ENCODE measurements around the gene SLC35D2.

DNA sequence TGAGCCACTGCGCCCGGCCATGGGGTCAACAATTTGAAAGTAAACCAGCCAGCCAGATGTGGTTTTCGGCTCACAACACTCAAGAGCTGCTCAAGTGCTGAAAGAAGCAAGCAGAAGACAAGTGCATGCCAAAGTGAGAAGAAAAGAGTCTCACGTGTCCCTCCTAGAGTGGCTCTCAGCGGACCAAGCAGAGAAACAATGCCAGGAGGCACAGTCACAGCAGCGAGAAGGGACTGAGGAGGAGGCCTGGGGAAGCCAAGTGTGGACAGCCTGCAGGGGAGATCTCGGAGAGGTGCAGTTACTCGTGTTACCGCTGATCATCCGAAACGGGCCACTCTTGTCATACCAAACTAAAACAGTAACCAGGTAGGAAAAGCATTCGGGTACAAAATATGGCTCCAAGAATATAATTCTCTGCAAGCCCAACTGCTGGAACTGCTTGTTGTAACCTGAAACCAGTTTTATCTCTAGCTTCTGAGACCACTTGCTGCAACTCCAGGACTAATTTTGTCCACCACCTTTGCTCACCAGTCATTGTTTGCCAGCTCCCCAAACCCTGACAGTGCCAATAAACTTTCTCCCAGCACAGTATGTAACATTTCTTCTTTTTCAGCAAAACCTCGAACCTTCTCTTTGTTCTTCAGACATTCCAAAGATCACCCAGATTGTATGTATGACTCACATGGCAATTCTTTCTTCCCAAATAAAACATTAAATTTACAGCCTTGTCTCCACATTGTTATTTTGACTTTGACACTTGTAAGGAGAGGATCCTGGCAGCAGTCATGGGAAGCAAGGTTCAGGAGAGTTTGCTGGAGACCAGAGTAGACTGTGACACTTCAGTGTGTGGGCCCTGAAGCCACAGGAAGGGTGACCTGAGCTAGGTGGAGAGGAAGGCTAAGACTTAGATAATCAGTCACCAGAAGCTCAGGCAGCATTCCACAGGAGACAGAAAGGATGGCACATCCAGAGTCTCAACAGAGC, 6.3 kb downstream of the SLC35D2 start:
- TF ChIP-seq, protein P1, sequence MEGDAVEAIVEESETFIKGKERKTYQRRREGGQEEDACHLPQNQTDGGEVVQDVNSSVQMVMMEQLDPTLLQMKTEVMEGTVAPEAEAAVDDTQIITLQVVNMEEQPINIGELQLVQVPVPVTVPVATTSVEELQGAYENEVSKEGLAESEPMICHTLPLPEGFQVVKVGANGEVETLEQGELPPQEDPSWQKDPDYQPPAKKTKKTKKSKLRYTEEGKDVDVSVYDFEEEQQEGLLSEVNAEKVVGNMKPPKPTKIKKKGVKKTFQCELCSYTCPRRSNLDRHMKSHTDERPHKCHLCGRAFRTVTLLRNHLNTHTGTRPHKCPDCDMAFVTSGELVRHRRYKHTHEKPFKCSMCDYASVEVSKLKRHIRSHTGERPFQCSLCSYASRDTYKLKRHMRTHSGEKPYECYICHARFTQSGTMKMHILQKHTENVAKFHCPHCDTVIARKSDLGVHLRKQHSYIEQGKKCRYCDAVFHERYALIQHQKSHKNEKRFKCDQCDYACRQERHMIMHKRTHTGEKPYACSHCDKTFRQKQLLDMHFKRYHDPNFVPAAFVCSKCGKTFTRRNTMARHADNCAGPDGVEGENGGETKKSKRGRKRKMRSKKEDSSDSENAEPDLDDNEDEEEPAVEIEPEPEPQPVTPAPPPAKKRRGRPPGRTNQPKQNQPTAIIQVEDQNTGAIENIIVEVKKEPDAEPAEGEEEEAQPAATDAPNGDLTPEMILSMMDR (IDR thresholded peaks at IDR 0.05), result no peak
- TF ChIP-seq POLR2A (IDR thresholded peaks at IDR 0.05; ENCODE audit: low read depth), result no peak
- no peak for TF ChIP-seq POLR2AphosphoS5 (IDR thresholded peaks at IDR 0.05)
